Inflammatory macrophage treated with lipopolysaccharide for 1 hour (primary cell): Measurements from ENCODE around the gene MTERF4.

Source experiments
- DNase-seq, 2 donors: peaks; one replicate each; pipeline ENCODE4 v3.0.0-alpha.2; 2020 to 2022

Gene MTERF4

DNA sequence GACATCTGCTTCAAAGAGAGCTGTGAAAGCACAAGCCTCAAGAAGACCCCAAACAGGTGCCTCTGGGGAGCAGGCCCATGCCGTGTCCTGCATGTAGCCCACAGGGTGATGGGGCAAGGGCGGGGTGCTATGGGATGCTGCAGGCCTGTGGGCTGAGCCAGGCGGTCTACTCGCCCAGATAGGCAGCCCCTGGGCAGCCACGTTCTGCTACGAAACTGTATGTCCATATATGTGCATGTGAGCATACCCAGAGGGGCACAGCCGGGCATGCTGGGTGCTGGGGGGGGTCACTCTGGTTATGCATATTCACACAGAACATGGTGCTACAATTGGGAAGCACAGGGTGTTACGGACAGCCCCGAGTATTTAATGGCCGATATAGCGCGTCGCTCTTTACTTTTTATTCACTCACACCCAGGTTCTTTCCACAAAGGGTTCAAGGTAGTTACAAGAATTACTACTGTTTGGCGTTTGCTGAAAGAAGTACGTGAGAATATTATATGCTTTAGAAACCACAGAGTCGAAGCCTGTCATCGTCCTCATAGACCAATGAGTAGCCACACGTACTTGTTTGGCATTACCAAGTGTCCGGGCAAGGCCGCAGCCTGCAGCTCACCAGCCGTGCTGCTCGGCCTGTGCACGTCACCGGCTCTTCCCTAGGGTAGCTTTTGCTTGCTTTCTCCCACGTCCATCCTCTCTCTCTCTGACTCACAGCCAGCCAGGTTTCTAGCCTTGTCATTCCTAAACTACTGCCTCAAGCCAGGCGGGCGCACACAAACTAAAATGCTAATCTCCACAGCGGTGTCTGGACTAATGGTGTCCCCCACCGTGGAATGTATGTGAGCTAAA, 14.4 kb downstream of the MTERF4 start:
- DNase-seq = no peak

DNA sequence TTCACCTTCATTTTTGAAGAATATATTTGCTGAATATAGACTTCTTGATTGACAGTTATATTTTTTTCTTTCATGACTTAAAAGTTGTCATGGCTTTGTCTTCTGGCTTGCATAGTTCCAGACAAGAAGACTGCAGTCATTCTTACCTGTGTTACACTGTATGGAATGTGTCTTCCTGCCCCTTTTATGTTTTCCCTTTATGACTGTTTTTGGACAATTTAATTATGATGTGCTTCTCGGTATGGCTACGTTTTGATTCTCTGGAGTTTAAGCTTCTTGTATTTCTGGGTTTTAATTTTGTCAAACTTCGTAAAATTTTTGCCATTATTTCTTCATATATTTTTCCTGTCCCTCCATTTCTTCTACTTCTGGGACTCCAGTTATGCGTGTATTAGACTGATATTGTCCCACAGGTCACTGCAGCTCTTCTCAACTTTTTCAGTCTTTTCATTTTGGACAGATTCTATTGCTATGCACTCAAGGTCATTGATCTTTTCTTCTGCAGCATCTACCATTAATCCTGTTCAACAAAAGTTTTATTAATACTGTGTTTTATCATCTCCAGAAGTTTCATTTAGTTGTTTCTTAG, 17.1 kb downstream of the MTERF4 start:
- no peak for DNase-seq

DNA sequence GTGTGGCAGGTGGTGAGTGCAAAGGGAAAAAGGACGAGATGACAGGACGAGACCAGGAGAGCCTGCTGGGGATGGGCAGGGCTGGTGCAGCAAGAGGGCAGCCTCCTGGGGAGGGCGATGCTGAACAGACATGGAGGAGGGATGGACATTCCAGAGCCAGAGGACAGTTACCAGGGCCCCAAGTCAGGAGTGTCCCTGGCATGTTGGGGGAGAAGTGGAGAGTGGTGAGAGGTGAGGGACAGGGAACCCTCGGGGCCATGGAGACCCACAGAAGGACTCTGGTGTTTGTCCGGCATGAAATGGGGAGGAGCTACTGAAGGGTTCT, 19.0 kb downstream of the MTERF4 start:
- DNase-seq = no peak

DNA sequence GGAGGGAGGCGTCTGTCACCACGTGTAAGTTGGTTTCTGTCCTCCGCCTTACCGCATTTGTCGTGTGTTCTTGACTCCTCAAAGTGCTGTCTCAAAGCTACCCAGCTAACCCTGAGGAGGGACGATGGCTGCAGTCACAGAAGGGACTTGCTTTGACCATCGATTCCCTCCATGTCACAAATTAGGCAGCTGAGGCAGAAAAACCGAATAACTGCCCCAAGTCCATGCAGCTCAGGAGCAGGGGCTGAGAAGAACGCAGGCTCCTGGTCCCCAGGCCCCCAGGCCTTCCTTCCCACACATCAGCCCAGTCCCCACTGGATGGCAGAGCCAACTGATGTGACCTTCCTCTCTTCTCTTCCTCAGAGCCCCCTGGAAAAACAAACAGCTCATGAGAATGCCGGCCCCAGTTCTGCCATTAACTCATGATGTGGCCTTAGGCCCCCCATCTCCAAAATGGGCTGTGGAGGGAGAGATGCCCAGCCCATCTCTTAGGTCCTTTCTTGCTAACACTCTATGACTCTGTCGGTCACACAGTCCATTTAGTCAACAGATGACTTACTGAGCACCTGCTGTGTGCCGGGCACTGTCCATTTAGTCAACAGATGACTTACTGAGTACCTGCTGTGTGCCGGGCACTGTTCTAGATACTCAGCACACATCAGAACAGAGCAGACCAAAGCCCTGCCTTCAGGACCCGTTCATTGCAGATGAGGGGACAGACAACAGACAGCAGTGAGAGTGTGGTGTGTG, 19.6 kb downstream of the MTERF4 start:
- DNase-seq = no peak

DNA sequence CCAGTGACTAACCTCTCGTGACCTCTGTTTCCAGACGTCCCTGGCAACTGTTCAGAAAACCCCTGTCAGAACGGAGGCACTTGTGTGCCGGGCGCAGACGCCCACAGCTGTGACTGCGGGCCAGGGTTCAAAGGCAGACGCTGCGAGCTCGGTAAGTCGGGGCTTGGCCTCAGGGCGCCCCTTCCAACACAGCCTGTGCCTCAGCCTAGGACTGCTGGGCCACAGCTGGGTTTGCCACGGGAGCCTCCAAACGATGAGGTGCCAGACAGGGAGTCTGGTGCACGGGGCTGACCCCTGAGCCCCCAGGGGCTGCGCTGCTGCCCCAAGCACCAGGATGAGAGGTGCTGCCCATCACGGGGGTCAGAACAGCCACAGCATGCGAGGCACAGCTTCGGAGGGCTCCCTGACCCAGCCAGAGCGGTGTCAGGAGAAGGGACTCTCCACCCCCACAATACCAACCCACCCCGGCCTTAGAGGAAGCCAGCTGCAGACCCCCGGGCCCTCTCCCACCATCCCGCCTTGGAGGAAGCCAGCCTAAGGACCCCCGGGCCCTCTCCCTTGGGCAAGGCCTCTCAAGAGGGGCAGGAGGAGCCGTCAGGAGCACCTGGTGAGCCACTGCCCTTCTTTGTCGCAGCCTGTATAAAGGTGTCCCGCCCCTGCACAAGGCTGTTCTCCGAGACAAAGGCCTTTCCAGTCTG, 20.3 kb downstream of the MTERF4 start:
- DNase-seq = no peak

GRCh38 chr2:241081190-241081642, 20.9 kb downstream of the MTERF4 start:
- no peak for DNase-seq

- DNase-seq = no peak
Measured at GRCh38 chr2:241080405-241081189, 21.5 kb downstream of the MTERF4 start.

- no peak for DNase-seq
Measured at GRCh38 chr2:241074901-241075540, 27.1 kb downstream of the MTERF4 start.

- no peak for DNase-seq
Measured at GRCh38 chr2:241074065-241074818, 27.8 kb downstream of the MTERF4 start.

GRCh38 chr2:241073166-241074064, 28.7 kb downstream of the MTERF4 start:
- no peak for DNase-seq

DNA sequence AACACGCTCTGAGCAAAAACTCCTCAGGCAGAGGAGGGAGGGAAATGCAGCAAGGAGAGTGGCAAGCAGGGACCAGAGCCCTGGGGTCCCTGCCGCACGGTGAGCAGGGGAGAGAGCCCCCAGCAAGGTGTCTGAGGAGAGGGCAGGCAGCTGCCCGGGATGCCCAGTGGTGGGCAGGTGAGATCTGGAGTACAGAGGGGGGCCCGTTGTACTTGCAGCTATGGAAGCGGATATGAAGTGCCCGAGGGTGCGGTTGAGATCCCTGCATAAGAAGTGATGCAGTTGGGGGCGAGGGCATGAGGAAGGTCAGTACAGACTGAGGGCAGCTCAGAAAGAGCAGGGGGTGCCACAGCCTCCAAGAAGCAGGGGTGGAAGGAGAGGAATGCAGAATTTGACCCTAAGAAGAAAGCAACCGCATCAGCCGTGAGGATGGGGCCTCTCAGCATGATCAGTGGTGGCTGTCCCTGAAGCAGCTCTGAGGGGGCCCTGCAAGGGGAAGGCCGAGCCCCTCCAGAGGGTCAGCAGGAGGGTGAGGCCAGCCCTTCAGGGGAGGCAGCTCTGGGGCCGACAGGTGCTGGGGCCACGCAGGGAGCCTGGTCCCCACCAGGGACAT, 29.4 kb downstream of the MTERF4 start:
- no peak for DNase-seq

- no peak for DNase-seq
Measured at GRCh38 chr2:241072151-241072550, 29.9 kb downstream of the MTERF4 start.

DNA sequence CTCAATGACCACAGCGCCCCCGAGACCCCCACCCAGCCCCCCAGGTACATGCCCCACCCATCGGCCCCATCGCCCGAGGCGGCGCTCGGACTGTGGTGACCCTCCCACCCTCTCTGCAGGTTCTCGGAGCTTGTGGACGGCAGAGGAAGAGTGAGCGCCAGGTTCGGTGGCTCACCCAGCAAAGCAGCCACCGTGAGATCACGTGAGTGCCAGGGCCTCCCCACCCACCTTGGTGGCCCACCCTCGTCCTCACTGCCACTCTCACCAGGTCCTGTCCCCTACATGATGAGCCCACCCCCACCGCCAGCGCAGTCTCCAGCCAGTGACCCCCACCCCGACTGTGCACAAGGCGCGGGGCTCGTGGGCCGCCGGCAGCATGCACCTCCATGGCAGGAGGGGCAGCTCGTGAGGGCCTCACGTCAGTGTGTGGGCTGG, 30.4 kb downstream of the MTERF4 start:
- no peak for DNase-seq

DNA sequence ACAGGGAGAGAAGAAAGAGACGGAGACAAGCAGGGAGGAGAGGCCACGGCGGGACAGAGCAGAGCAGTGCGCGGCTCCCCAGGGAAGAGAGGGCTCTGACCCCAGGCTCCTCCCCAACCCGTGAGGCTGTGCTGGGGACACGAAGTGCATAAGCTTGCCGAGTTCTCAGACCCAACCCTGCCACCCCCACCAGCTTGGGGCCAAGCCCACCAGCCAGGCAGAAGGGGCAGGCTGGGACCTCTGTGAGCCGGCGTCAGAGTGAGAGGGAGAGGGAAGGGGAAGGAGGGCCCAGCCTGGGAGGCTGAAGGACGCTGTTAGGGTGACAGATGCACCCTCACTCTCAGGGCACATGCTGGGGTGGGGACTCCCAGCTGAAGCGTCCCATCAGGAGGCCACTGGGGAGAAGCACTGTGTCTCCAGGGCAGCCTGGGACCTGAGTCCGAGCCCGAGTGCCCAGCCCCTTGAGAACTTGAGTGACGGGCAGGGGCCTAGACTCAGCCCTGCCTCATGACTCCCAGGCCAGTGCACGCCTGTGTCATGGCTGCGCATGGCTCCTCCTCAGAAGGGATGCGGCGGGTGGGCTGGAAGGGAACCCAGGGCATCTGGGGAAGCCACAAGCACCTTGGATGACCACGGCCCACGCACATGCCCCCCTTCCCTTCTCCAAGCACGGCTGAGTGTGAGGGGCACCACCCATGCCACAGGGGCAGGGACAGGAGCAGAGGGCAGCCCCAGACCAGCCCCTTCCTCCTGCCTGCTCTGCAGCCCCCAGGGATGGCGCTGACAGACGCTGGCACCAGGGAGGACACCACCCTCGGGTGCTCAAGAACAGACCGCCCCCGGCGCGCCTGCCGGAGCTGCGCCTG, 31.0 kb downstream of the MTERF4 start:
- DNase-seq = no peak

GRCh38 chr2:241070361-241070760, 31.7 kb downstream of the MTERF4 start:
- no peak for DNase-seq

DNA sequence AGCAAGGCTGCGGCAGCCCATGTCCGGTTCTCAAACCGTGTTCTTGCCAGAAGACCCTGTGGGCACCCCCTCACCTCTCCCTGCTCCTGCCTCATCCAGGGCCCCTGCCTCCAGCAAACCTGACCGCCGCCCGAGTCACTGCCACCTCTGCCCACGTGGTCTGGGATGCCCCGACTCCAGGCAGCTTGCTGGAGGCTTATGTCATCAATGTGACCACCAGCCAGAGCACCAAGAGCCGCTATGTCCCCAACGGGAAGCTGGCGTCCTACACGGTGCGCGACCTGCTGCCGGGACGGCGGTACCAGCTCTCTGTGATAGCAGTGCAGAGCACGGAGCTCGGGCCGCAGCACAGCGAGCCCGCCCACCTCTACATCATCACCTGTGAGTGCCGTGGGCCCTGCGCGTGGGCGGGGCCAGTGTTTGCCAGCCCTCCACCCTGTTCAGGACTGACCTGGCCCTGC, 32.2 kb downstream of the MTERF4 start:
- DNase-seq = no peak

DNA sequence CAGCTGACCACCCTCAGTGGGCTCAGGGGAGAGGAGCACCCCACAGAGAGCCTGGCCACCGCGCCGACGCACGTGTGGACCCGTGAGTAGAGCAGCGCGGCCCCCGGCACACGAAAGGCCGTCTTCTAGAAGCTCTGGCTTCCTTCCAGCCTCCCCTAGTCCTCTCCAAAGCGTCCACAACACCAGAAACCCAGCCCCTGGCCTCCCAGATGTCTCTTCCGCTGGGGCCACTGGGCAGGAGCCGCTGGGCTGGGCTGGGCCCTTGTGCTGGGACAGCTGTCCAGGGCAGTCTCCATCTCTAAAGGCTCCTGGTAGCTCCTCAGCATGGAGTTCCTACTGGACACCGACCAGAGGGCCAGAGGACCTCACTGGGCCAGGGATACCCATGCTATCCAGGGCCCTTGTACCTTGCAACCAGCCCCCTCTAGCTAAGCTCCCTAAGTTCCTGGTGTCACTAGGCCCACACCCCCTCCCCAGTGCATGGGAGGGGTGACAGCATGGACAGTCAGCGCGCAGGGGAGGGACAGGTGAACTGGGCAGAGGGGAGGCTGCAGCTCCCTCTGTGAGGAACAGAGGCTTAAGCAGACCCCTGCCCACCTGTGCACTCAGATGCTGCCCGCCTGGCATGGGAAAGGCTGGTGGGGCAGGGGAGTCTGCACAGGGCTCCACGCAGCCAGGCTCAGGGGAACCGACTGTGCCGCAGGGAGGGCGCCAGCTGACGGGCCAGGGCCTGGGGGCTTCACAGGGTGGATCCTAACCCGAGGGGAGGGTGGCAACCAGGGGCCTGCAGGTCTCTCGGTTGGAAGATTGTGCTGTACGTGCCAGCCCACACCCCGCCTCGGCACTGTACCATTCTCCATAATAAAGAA, 32.9 kb downstream of the MTERF4 start:
- DNase-seq = no peak
